ENCODE data around the gene UQCR10.

DNA sequence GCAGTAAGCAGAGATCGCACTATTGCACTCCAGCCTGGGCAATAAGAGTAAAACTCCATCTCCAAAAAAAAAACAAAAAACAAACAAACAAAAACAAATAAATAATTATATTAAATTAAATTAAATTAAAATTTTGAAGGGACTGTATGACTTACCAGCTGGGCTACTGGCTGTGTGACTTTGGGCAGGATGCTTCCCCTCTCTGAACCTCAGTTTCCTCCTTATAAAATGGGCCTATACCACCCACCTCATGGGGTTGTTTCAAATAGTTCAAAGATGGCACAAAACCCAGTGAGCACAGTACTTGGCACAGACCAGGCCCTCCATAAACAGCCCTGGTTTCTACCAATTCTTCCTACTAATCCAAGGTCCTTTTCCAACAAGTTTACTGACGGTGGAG, 36.0 kb downstream of the UQCR10 start:
- TF ChIP-seq CREB1 (CRISPR knock-in tag; IDR thresholded peaks at IDR 0.05; ENCODE audit: low read depth), result no peak
- TF ChIP-seq, protein P1, sequence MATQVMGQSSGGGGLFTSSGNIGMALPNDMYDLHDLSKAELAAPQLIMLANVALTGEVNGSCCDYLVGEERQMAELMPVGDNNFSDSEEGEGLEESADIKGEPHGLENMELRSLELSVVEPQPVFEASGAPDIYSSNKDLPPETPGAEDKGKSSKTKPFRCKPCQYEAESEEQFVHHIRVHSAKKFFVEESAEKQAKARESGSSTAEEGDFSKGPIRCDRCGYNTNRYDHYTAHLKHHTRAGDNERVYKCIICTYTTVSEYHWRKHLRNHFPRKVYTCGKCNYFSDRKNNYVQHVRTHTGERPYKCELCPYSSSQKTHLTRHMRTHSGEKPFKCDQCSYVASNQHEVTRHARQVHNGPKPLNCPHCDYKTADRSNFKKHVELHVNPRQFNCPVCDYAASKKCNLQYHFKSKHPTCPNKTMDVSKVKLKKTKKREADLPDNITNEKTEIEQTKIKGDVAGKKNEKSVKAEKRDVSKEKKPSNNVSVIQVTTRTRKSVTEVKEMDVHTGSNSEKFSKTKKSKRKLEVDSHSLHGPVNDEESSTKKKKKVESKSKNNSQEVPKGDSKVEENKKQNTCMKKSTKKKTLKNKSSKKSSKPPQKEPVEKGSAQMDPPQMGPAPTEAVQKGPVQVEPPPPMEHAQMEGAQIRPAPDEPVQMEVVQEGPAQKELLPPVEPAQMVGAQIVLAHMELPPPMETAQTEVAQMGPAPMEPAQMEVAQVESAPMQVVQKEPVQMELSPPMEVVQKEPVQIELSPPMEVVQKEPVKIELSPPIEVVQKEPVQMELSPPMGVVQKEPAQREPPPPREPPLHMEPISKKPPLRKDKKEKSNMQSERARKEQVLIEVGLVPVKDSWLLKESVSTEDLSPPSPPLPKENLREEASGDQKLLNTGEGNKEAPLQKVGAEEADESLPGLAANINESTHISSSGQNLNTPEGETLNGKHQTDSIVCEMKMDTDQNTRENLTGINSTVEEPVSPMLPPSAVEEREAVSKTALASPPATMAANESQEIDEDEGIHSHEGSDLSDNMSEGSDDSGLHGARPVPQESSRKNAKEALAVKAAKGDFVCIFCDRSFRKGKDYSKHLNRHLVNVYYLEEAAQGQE (IDR thresholded peaks at IDR 0.05; ENCODE audit: unreplicated experiment), result no peak
- TF ChIP-seq, protein P2, sequence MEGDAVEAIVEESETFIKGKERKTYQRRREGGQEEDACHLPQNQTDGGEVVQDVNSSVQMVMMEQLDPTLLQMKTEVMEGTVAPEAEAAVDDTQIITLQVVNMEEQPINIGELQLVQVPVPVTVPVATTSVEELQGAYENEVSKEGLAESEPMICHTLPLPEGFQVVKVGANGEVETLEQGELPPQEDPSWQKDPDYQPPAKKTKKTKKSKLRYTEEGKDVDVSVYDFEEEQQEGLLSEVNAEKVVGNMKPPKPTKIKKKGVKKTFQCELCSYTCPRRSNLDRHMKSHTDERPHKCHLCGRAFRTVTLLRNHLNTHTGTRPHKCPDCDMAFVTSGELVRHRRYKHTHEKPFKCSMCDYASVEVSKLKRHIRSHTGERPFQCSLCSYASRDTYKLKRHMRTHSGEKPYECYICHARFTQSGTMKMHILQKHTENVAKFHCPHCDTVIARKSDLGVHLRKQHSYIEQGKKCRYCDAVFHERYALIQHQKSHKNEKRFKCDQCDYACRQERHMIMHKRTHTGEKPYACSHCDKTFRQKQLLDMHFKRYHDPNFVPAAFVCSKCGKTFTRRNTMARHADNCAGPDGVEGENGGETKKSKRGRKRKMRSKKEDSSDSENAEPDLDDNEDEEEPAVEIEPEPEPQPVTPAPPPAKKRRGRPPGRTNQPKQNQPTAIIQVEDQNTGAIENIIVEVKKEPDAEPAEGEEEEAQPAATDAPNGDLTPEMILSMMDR (conservative IDR thresholded peaks at IDR 0.05; ENCODE audit: low read depth in 2 of 2), result no peak
- no peak for TF ChIP-seq POLR2AphosphoS5 (IDR thresholded peaks at IDR 0.05; ENCODE audit: low read depth)
- TF ChIP-seq EZH2phosphoT487 (IDR thresholded peaks at IDR 0.05; ENCODE audit: unreplicated experiment), result no peak
- TF ChIP-seq EZH2 (IDR thresholded peaks at IDR 0.05; ENCODE audit: low read depth, unreplicated experiment), result no peak
